ENCODE results near the gene NMNAT2. TPM values are rescaled to one million over a fixed set of nuclear protein-coding genes. Genes with fewer than 3 reads are reported as not detected.

NMNAT2 gene
- total and polyA plus RNA-seq, 2 experiments from 2014 or later: 2.4 to 4.2 TPM

- DNase-seq: no peak
- TF ChIP-seq EZH2phosphoT487 (IDR thresholded peaks at IDR 0.05; ENCODE audit: insufficient read depth, low read depth) (no peak), EZH2 (IDR thresholded peaks at IDR 0.05; ENCODE audit: insufficient read depth, poor library complexity, severe bottlenecking) (no peak)
Observed at GRCh38 chr1:183365676-183366075, 52.5 kb downstream of the NMNAT2 start.

DNA sequence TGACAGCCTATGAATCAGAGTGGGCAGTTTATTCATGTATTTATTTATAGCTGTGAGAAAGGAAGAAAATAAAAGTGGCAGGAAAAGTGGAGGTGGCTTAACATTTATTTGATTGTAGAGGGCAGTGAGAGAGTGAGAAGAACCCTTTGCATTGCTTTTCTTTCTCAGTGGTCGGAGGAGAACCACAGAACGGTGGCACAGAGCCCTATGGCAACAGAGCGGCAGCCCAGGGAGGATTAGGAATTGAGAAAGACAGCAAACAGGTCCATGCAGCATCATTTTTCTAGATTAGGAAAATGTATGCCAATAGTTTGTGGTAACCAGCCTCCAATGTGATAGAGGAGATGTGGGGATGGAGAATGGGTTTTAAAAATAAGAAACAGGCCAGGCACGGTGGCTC, 53.1 kb downstream of the NMNAT2 start:
- no peak overlapping the region for H2AFZ ChIP-seq
- TF ChIP-seq EZH2phosphoT487 (IDR thresholded peaks at IDR 0.05; ENCODE audit: insufficient read depth, low read depth): no peak
- TF ChIP-seq EZH2 (IDR thresholded peaks at IDR 0.05; ENCODE audit: insufficient read depth, poor library complexity, severe bottlenecking): no peak

More at GRCh38 chr1:183365676-183366075, 52.5 kb downstream of the NMNAT2 start:
- H3K4me1 ChIP-seq (ENCODE audit: insufficient read depth): no peaks in the 10 kb centered on the region
- no peak overlapping the region for H3K9ac ChIP-seq
- no peak overlapping the region for H3K4me2 ChIP-seq (ENCODE audit: unreplicated experiment)
- no peak overlapping the region for H3K27ac ChIP-seq
- H3K36me3 ChIP-seq (ENCODE audit: low read depth): no peaks in the 10 kb centered on the region
- H3K27me3 ChIP-seq (replicated peaks; ENCODE audit: insufficient read depth): peaks cover 17% of the 10 kb centered on the region
- 46 to 76% methylated on average over 2 of the region's 2 CpGs for WGBS, 2 experiments (ENCODE audit: low coverage in 1 of 2, low lambda C conversion rate in 2 of 2, missing lambda C conversion rate in 2 of 2)
- no peaks in the 10 kb centered on the region for H4K20me1 ChIP-seq (ENCODE audit: insufficient read depth)
- no peaks in the 10 kb centered on the region for H3K9me3 ChIP-seq (ENCODE audit: low read depth)
- H3F3A ChIP-seq (ENCODE audit: insufficient read depth): peaks cover 4% of the 10 kb centered on the region; the same call in 1 of the 2 replicates
- in situ Hi-C loops (cut with MboI): no loop called here
- no peak overlapping the region for H3K4me3 ChIP-seq
- H3K9me2 ChIP-seq (ENCODE audit: insufficient read depth): no peaks in the 10 kb centered on the region
- no peak overlapping the region for H2AFZ ChIP-seq
- H3K79me2 ChIP-seq (ENCODE audit: insufficient read depth): no peaks in the 10 kb centered on the region

DNA sequence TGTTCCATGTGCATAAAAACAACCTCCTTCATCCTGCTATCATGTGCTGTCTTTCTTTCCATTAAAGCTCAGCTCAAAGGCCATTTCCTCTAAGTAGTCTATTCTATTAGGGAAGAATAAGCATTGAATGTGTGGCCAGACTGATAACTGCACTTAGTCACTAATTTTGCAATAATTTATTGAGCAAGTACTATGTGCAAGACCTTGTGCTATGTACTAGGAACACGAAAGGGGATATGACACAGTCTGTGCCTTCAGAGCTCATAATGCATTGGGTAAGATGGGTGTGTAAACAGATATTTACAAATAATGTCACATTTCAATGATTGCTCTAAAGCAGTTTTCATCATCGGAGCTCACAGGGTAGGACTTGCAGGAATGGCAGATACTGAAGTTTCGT, 54.2 kb downstream of the NMNAT2 start:
- WGBS, 2 experiments (ENCODE audit: low coverage in 1 of 2, low lambda C conversion rate in 2 of 2, missing lambda C conversion rate in 2 of 2): 60 to 64% methylated on average over 3 of the region's 3 CpGs

More for the DNA sequence above, 53.1 kb downstream of the NMNAT2 start:
- Histone ChIP-seq H3K36me3 (ENCODE audit: low read depth) (no peaks in the 10 kb centered on the region), H4K20me1 (ENCODE audit: insufficient read depth) (no peaks in the 10 kb centered on the region), H3K9me2 (ENCODE audit: insufficient read depth) (no peaks in the 10 kb centered on the region), H3F3A (ENCODE audit: insufficient read depth) (peaks cover 4% of the 10 kb centered on the region; the same call in 1 of the 2 replicates), H3K27me3 (replicated peaks; ENCODE audit: insufficient read depth) (peaks cover 18% of the 10 kb centered on the region), H3K9me3 (ENCODE audit: low read depth) (no peaks in the 10 kb centered on the region), H3K27ac (no peak overlapping the region), H3K4me2 (ENCODE audit: unreplicated experiment) (no peak overlapping the region), H3K4me1 (ENCODE audit: insufficient read depth) (no peaks in the 10 kb centered on the region), H3K79me2 (ENCODE audit: insufficient read depth) (no peaks in the 10 kb centered on the region), H3K9ac (no peak overlapping the region), H3K4me3 (no peak overlapping the region)
- DNase-seq: no peak
- in situ Hi-C loops (cut with MboI): no loop called here
- WGBS, 2 experiments (ENCODE audit: low coverage in 1 of 2, low lambda C conversion rate in 2 of 2, missing lambda C conversion rate in 2 of 2): 78 to 87% methylated on average over 4 of the region's 4 CpGs

DNA sequence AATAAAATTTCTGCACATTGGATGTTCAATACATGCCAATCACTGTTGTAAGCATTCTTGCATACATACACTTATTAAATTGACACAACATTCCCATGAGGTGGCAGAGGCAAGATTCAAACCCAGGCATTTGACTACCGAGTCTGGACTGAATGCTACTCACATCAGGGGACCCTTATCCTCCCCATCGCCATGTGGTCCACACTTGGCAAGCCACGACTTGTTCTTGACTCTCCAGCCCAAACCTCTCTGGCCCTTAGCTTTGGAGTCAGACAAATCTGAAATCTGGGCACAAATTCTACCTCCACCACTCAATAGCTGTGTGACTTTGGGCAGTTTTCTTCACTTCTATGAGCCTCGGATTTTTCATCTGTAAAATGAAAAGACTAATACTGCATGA, 57.1 kb downstream of the NMNAT2 start:
- Histone ChIP-seq H3K9ac (no peak overlapping the region), H4K20me1 (ENCODE audit: insufficient read depth) (no peaks in the 10 kb centered on the region), H3K27ac (no peak overlapping the region), H3K4me3 (no peak overlapping the region), H3K27me3 (replicated peaks; ENCODE audit: insufficient read depth) (peaks cover 24% of the 10 kb centered on the region), H3K79me2 (ENCODE audit: insufficient read depth) (no peaks in the 10 kb centered on the region), H3K4me1 (ENCODE audit: insufficient read depth) (no peaks in the 10 kb centered on the region), H3K9me3 (ENCODE audit: low read depth) (no peaks in the 10 kb centered on the region), H3F3A (ENCODE audit: insufficient read depth) (peaks cover 4% of the 10 kb centered on the region; the same call in 1 of the 2 replicates), H3K36me3 (ENCODE audit: low read depth) (no peaks in the 10 kb centered on the region), H2AFZ (no peak overlapping the region), H3K9me2 (ENCODE audit: insufficient read depth) (no peaks in the 10 kb centered on the region), H3K4me2 (ENCODE audit: unreplicated experiment) (no peak overlapping the region)
- DNase-seq: no peak
- TF ChIP-seq EZH2phosphoT487 (IDR thresholded peaks at IDR 0.05; ENCODE audit: insufficient read depth, low read depth) (no peak), EZH2 (IDR thresholded peaks at IDR 0.05; ENCODE audit: insufficient read depth, poor library complexity, severe bottlenecking) (no peak)
- in situ Hi-C loops (cut with MboI): no loop called here
- WGBS, 2 experiments (ENCODE audit: low coverage in 1 of 2, low lambda C conversion rate in 2 of 2, missing lambda C conversion rate in 2 of 2): 29 to 31% methylated on average over 4 of the region's 4 CpGs

More for the DNA sequence above, 54.2 kb downstream of the NMNAT2 start:
- H3K4me1 ChIP-seq (ENCODE audit: insufficient read depth): no peaks in the 10 kb centered on the region
- H3K9ac ChIP-seq: no peak overlapping the region
- H3K27me3 ChIP-seq (replicated peaks; ENCODE audit: insufficient read depth): peaks cover 23% of the 10 kb centered on the region
- no peak overlapping the region for H3K4me2 ChIP-seq (ENCODE audit: unreplicated experiment)
- no peaks in the 10 kb centered on the region for H3K9me2 ChIP-seq (ENCODE audit: insufficient read depth)
- H3K9me3 ChIP-seq (ENCODE audit: low read depth): no peaks in the 10 kb centered on the region
- H3K4me3 ChIP-seq: no peak overlapping the region
- H4K20me1 ChIP-seq (ENCODE audit: insufficient read depth): no peaks in the 10 kb centered on the region
- H3F3A ChIP-seq (ENCODE audit: insufficient read depth): peaks cover 4% of the 10 kb centered on the region; the same call in 1 of the 2 replicates
- no peak for TF ChIP-seq EZH2 (IDR thresholded peaks at IDR 0.05; ENCODE audit: insufficient read depth, poor library complexity, severe bottlenecking)
- no peak for TF ChIP-seq EZH2phosphoT487 (IDR thresholded peaks at IDR 0.05; ENCODE audit: insufficient read depth, low read depth)
- in situ Hi-C loops (cut with MboI): no loop called here
- no peaks in the 10 kb centered on the region for H3K36me3 ChIP-seq (ENCODE audit: low read depth)
- H3K27ac ChIP-seq: no peak overlapping the region
- no peaks in the 10 kb centered on the region for H3K79me2 ChIP-seq (ENCODE audit: insufficient read depth)
- no peak overlapping the region for H2AFZ ChIP-seq
- peak; percentile 45 for DNase-seq

DNA sequence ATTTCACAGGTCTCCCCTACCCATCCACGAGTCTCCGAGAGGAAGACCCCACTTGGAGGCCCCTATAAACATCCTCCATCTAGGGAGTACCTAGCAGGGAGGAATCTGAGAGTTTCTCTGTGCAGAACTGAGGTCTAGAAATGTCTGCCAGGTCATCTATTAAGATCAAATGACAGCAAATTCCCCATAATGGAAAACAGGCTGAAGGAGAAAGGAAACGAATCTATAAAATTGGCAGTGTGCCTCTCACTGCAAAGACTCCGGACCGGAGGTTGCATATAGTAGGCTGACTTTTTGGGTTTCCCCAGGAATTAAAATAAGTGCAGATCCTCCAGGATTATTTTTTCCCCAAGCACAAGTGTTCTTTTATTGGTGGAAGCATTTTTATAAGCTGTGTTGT, 57.7 kb downstream of the NMNAT2 start:
- Histone ChIP-seq H3K9me2 (ENCODE audit: insufficient read depth) (no peaks in the 10 kb centered on the region), H3K4me1 (ENCODE audit: insufficient read depth) (no peaks in the 10 kb centered on the region), H3K79me2 (ENCODE audit: insufficient read depth) (no peaks in the 10 kb centered on the region), H4K20me1 (ENCODE audit: insufficient read depth) (no peaks in the 10 kb centered on the region), H3K4me3 (no peak overlapping the region), H3K27me3 (replicated peaks; ENCODE audit: insufficient read depth) (peaks cover 24% of the 10 kb centered on the region), H3K9me3 (ENCODE audit: low read depth) (no peaks in the 10 kb centered on the region), H3K27ac (no peak overlapping the region), H3F3A (ENCODE audit: insufficient read depth) (peaks cover 4% of the 10 kb centered on the region; the same call in 1 of the 2 replicates), H3K9ac (no peak overlapping the region), H3K4me2 (ENCODE audit: unreplicated experiment) (no peak overlapping the region), H3K36me3 (ENCODE audit: low read depth) (no peaks in the 10 kb centered on the region), H2AFZ (no peak overlapping the region)
- in situ Hi-C loops (cut with MboI): no loop called here
- WGBS, 2 experiments (ENCODE audit: low coverage in 1 of 2, low lambda C conversion rate in 2 of 2, missing lambda C conversion rate in 2 of 2): 1% methylated on average over 5 of the region's 5 CpGs
- DNase-seq: no peak
- TF ChIP-seq EZH2phosphoT487 (IDR thresholded peaks at IDR 0.05; ENCODE audit: insufficient read depth, low read depth): no peak
- TF ChIP-seq EZH2 (IDR thresholded peaks at IDR 0.05; ENCODE audit: insufficient read depth, poor library complexity, severe bottlenecking): no peak

Measured in GM23248 (cell line).